Measurements from ENCODE around the gene EZH1. TPM values are rescaled to one million over a fixed set of nuclear protein-coding genes. Genes with fewer than 3 reads are reported as not detected.

The EZH1 gene
- total RNA-seq, 4 donors from 2014 or later = 40.6 to 68.2 (median 54.6) TPM

DNA sequence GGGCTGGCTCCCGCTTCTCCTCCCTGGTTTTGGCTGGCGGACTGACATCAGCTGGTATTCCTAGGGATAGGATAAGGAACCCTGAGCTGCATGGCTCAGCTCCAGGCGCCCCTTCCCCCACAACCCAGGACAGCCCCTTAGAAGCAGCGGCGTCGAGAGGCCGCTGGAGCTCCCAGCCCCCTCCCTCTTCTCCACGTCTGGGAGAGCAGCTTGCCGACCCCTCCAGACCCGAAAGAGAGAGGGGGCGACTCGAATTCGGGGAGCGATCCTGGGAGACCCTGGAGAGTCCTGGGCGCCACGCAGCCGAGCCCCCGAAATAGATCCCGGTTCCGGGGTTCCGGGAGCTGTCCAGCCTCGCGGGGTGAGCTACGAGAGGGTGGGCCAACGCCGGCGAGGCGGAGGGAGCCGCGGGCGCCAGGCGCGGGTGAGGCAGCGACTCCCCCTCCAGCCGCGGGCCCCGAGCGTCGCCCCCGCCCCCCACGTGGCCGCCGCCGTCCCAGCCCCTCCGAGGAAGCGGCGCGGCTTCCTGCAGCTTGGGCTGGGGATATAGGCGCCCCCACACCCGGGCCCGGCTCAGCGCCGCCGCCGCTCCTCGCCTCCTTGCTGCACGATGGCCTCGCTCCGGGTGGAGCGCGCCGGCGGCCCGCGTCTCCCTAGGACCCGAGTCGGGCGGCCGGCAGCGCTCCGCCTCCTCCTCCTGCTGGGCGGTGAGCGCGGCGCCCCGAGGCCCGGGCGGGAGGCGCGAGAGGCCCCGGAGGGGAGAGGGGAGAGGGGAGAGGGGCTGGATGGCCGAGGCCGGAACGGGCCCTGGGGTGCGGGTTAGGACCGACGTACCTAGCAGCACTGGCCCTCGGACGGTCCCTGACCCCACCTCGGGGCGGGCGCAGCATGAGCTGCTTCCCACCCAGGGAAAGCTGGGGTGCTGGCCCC lies 16.1 kb upstream of the EZH1 start, which contains the start of gene RAMP2:
Gene RAMP2 (plus strand): TSS at position 576 of the 930 bp plus-strand sequence. CDS start 35 bp downstream, at position 611.
- peak within 1 kb of the TSS; percentile 66 to 75 (median 74) for H3K27ac ChIP-seq (replicated peaks in 1 of 4)
- 9% methylated on average over 30 of the region's 92 CpGs for WGBS
- H3K9me3 ChIP-seq = no peaks in the 10 kb centered on the region
- H3K4me3 ChIP-seq = peak within 1 kb of the TSS; percentile 64 to 65 (median 64)
- intact Hi-C loops (cut with DNase I) = no loop called here
- no peak for TF ChIP-seq POLR2AphosphoS5 (IDR thresholded peaks at IDR 0.05)
- TF ChIP-seq EP300 (IDR thresholded peaks at IDR 0.05) = no peak
- no peak for TF ChIP-seq POLR2A (IDR thresholded peaks at IDR 0.05; ENCODE audit: low read depth)
- TF ChIP-seq, protein P1, sequence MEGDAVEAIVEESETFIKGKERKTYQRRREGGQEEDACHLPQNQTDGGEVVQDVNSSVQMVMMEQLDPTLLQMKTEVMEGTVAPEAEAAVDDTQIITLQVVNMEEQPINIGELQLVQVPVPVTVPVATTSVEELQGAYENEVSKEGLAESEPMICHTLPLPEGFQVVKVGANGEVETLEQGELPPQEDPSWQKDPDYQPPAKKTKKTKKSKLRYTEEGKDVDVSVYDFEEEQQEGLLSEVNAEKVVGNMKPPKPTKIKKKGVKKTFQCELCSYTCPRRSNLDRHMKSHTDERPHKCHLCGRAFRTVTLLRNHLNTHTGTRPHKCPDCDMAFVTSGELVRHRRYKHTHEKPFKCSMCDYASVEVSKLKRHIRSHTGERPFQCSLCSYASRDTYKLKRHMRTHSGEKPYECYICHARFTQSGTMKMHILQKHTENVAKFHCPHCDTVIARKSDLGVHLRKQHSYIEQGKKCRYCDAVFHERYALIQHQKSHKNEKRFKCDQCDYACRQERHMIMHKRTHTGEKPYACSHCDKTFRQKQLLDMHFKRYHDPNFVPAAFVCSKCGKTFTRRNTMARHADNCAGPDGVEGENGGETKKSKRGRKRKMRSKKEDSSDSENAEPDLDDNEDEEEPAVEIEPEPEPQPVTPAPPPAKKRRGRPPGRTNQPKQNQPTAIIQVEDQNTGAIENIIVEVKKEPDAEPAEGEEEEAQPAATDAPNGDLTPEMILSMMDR (IDR thresholded peaks at IDR 0.05) = peak in 1 of 3 experiments; percentile 13
- H3K4me1 ChIP-seq = peaks cover 25 to 43% (median 41%) of the 10 kb centered on the region in 4 donors
- no peaks in the 10 kb centered on the region for H3K36me3 ChIP-seq
- H3K27me3 ChIP-seq = peaks cover 0 to 33% (median 10%) of the 10 kb centered on the region in 4 donors
- DNase-seq (ENCODE audit: extremely low spot score) = no peak

DNA sequence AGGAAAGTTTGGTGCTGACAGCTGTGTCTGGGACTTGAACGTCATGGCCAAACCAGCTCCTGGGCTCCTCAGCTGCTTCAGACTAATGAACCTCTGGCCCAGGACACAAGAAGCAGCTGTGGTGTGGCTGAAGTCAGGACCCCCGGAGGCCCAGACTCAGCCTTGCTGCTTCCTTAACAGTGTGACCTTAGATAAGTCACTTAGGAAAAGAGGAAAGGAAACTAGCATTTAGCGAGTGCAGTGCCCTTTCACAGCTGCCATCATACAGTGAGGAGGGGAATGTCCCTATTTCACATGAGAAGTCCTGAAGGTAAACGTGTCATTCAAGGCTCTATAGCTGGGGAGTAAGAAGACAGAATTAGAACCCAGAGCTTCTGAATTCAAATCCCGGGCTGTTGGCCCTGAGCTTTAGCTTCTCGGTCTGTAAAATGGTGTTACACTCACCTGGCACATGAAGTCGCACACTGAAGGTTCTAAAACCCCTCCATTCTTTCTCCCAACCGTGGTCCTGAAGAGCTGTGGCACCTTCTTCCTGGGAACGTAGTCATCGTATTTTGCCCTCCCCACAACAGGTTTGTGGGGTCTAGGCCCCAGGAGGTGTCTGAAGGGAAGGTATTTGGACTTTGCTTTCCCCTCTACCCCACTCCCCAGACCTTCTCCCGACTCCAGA lies 15.3 kb upstream of the EZH1 start:
- no peaks in the 10 kb centered on the region for H3K9me3 ChIP-seq
- peak overlapping the region; percentile 64 to 65 (median 64) for H3K4me3 ChIP-seq
- intact Hi-C loops (cut with DNase I) = no loop called here
- WGBS = 58% methylated on average over 11 of the region's 11 CpGs
- peaks cover 0 to 33% (median 10%) of the 10 kb centered on the region in 4 donors for H3K27me3 ChIP-seq
- peak overlapping the region; percentile 66 to 75 (median 74) for H3K27ac ChIP-seq (replicated peaks in 1 of 4)
- TF ChIP-seq EP300 (IDR thresholded peaks at IDR 0.05) (no peak), POLR2A (IDR thresholded peaks at IDR 0.05; ENCODE audit: low read depth) (no peak), POLR2AphosphoS5 (IDR thresholded peaks at IDR 0.05) (no peak)
- TF ChIP-seq, protein P1 (IDR thresholded peaks at IDR 0.05) = no peak
- H3K4me1 ChIP-seq = peaks cover 25 to 43% (median 41%) of the 10 kb centered on the region in 4 donors
- H3K36me3 ChIP-seq = no peaks in the 10 kb centered on the region
- no peak for DNase-seq (ENCODE audit: extremely low spot score)

DNA sequence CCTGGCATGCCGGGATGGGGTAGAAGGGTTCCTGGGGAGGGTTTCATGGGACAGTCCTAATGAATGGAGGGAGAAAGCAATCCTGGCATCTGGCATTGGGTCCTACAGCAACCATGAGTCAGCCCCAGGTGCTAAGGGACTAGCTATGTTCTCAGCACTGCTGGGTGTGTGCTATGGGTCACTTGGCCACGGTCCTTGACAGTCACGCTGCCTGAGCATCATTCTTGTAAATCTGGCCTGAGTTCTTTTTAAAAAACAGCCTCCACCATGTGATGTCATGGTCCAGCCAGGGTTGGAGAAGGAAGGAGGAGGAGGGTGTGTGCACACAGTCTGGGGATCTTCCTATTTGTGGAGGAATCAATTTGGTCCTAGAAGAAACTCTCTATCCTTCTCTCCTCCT lies 9.9 kb upstream of the EZH1 start:
- 62% methylated on average over 3 of the region's 3 CpGs for WGBS
- Histone ChIP-seq H3K4me3 (no peak overlapping the region), H3K9me3 (no peaks in the 10 kb centered on the region), H3K27ac (replicated peaks in 1 of 4) (peak overlapping the region in 1 of 4 donors; percentile 40), H3K36me3 (no peaks in the 10 kb centered on the region), H3K27me3 (peaks cover 0 to 5% (median 0%) of the 10 kb centered on the region in 4 donors), H3K4me1 (peaks cover 16 to 24% (median 21%) of the 10 kb centered on the region in 4 donors)
- no peak for DNase-seq (ENCODE audit: extremely low spot score)
- intact Hi-C loops (cut with DNase I) = no loop called here
- TF ChIP-seq EP300 (IDR thresholded peaks at IDR 0.05) = no peak
- TF ChIP-seq POLR2AphosphoS5 (IDR thresholded peaks at IDR 0.05) = peak; percentile 42 to 46

DNA sequence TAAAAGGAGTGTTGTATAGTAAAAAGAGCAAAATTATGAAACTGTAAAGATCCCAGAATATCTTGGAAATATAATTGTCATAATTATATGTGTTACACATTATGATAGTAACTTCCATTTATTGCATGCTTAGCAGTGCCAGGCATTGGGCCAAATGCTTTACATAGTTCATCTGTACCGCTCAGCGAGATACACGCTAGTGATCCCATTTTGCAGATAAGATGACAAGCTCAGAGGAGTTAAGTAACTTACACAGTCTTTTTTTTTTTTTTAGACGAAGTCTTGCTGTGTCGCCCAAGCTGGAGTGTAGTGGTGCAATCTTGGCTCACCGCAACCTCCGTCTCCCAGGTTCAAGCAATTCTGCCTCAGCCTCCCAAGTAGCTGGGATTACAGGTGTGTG lies 6.8 kb upstream of the EZH1 start:
- WGBS = 58% methylated on average over 7 of the region's 7 CpGs
- Histone ChIP-seq H3K27me3 (peaks cover 0 to 5% (median 0%) of the 10 kb centered on the region in 4 donors), H3K4me3 (no peak overlapping the region), H3K36me3 (no peaks in the 10 kb centered on the region), H3K4me1 (peaks cover 33 to 42% (median 38%) of the 10 kb centered on the region in 4 donors), H3K9me3 (no peaks in the 10 kb centered on the region), H3K27ac (replicated peaks in 1 of 4) (no peak overlapping the region)
- no peak for DNase-seq (ENCODE audit: extremely low spot score)
- intact Hi-C loops (cut with DNase I) = no loop called here
- TF ChIP-seq, protein P1 (IDR thresholded peaks at IDR 0.05) = no peak
- TF ChIP-seq POLR2AphosphoS5 (IDR thresholded peaks at IDR 0.05) (no peak), EP300 (IDR thresholded peaks at IDR 0.05) (no peak), POLR2A (IDR thresholded peaks at IDR 0.05; ENCODE audit: low read depth) (no peak)

Measured in esophagus muscularis mucosa (tissue), 4 donors.